Cardiac fibroblast (primary cell): ENCODE measurements around the gene RBP3.
"Not testable (repeated sequence)": the region's sequence is repeated elsewhere in the genome, so short reads cannot be mapped to it uniquely, and the experiment has no call there.

Source experiments
- DNase-seq, 2 donors: peaks; one replicate each; pipeline versions ENCODE4 v3.0.0 to v3.0.0-alpha.2; 2010; ENCODE audit warnings: low read depth in 2 of 2
- H3K4me3 ChIP-seq, 2 donors: replicated peaks in 1 of 2; 1 replicate in 1 of 2; 2 replicates in 1 of 2; pipeline ENCODE4 v1.5.1; 2011; ENCODE audit warnings: low read depth in 2 of 2, low read length in 2 of 2, mild to moderate bottlenecking in 2 of 2, moderate library complexity in 1 of 2
- CTCF ChIP-seq: IDR thresholded peaks from one replicate; pipeline ENCODE4 v1.5.1; 2011; ENCODE audit warnings: low read depth, mild to moderate bottlenecking, low read length, inconsistent platforms

The RBP3 gene

GRCh38 chr10:47383261-47384147 is 35.3 kb downstream of the RBP3 start:
- H3K4me3 ChIP-seq, result peak overlapping the region; percentile 60 to 72
- DNase-seq, result no peak
- TF ChIP-seq CTCF, result no peak

- peak within 1 kb of the TSS; percentile 60 to 72 for H3K4me3 ChIP-seq
- DNase-seq, result peak; percentile 69 to 87
- TF ChIP-seq CTCF, result no peak
These were observed 36.2 kb downstream of the RBP3 start, which contains the start of gene ZNF488 for GRCh38 chr10:47384148-47384921. Gene ZNF488, minus strand, starts transcription at chr10:47384293. Its CDS starts 15,464 bp downstream, at chr10:47368829.

GRCh38 chr10:47386104-47386503 is 37.9 kb downstream of the RBP3 start:
- DNase-seq, result not testable (repeated sequence)

DNA sequence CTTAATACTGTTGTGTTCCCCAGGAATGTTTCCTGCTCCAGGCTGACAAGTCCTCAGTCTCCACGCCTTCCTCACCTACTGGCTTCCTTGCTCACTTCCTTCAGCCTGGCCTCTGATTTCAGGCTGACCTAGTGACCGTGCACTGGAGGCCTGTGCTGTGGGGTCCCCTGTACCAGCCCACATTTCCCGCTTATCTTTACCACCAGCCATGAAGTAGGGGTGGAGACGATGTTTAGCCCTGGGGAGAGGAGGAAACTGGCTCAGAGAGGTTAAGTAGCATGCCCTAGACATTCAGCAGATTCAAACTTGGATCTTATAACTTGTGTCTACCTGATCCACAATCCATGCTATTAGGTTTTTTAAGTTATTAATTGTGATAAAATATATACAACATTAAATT is 40.7 kb downstream of the RBP3 start:
- no peak for TF ChIP-seq CTCF
- H3K4me3 ChIP-seq, result no peak overlapping the region
- no peak for DNase-seq

More at GRCh38 chr10:47386104-47386503, 37.9 kb downstream of the RBP3 start:
- H3K4me3 ChIP-seq, result not testable (repeated sequence)

DNA sequence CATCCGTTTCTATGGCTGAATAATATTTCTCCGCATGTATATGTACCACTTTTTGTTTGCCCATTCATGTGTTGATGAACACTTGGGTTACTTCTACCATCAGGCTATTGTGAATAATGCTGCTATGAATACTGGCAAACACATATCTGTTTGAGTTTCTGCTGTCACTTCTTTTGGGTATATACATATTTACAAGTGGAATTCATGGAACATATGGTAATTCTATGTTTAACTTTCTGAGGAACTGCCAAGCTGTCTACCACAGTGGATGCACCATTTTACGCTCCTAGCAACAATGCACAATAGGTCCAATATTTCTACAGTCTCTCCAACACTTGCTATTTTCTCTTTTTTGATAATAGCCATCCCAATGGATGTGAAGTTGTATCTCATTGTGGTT is 41.5 kb downstream of the RBP3 start:
- DNase-seq, result no peak
- TF ChIP-seq CTCF, result no peak
- H3K4me3 ChIP-seq, result no peak overlapping the region

DNA sequence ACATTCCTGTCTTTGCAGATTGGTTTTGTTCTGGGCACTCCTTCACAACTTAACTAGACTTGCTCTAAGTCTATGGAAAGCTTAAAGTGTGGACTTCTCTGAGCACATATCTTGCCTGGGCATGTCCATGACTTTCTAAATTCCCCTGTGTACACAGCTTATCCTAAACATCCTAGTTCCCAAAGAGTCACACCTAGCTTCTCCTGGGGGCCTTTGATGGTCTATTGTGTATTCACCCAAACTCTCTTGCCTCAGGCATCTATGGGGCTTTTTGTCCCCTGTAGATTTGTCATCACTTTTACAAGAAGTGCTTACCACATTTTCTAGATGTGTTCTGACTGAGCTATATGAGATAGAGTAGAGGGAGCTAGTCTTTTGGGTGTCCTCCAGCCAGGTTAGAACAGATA is 48.2 kb downstream of the RBP3 start:
- H3K4me3 ChIP-seq, result no peak overlapping the region
- DNase-seq, result peak in 1 of 2 donors; percentile 2
- TF ChIP-seq CTCF, result no peak

GRCh38 chr10:47397256-47397655 is 49.1 kb downstream of the RBP3 start:
- no peak for TF ChIP-seq CTCF
- no peak overlapping the region for H3K4me3 ChIP-seq
- DNase-seq, result no peak
